Ecto neural progenitor cell (in vitro differentiated cells): ENCODE results near the gene SLC12A9.
"Not testable (repeated sequence)": the region's sequence is repeated elsewhere in the genome, so short reads cannot be mapped to it uniquely, and the experiment has no call there.

Experiments
- DNase-seq: peaks from one replicate; pipeline ENCODE4 v3.0.0-alpha.2; 2018; ENCODE audit warnings: low spot score

The SLC12A9 gene

GRCh38 chr7:100826514-100827329, 25.8 kb upstream of the SLC12A9 start:
- DNase-seq: peak; percentile 66

- DNase-seq: peak; percentile 94
Measured at GRCh38 chr7:100827330-100828226, 24.9 kb upstream of the SLC12A9 start, which contains the start of gene EPHB4. TSS of gene EPHB4 (minus strand) at chr7:100827523. CDS start at chr7:100827030, 493 bp downstream.

- no peak for DNase-seq
Measured at GRCh38 chr7:100829150-100829716, 23.3 kb upstream of the SLC12A9 start.

GRCh38 chr7:100830396-100830795, 22.1 kb upstream of the SLC12A9 start:
- DNase-seq: no peak

- no peak for DNase-seq
Measured at GRCh38 chr7:100832281-100832633, 20.3 kb upstream of the SLC12A9 start.

GRCh38 chr7:100835903-100836811, 16.4 kb upstream of the SLC12A9 start:
- peak; percentile 87 for DNase-seq

- DNase-seq: no peak
Measured at GRCh38 chr7:100836812-100837098, 15.8 kb upstream of the SLC12A9 start.

- peak; percentile 95 for DNase-seq
Measured at GRCh38 chr7:100837099-100837836, 15.2 kb upstream of the SLC12A9 start.

- DNase-seq: no peak
Measured at GRCh38 chr7:100839361-100839760, 13.2 kb upstream of the SLC12A9 start.

- DNase-seq: no peak
Measured at GRCh38 chr7:100840470-100841100, 11.9 kb upstream of the SLC12A9 start.

- DNase-seq: no peak
Measured at GRCh38 chr7:100847360-100847759, 5.2 kb upstream of the SLC12A9 start.

GRCh38 chr7:100854146-100854895, 1.8 kb downstream of the SLC12A9 start:
- no peak for DNase-seq

GRCh38 chr7:100854899-100855298, 2.4 kb downstream of the SLC12A9 start:
- DNase-seq: not testable (repeated sequence)

GRCh38 chr7:100855515-100855914, 3.0 kb downstream of the SLC12A9 start:
- no peak for DNase-seq

GRCh38 chr7:100856871-100857282, 4.4 kb downstream of the SLC12A9 start:
- no peak for DNase-seq

GRCh38 chr7:100859856-100860255, 7.3 kb downstream of the SLC12A9 start:
- no peak for DNase-seq

GRCh38 chr7:100860702-100861615, 8.4 kb downstream of the SLC12A9 start:
- DNase-seq: no peak

- no peak for DNase-seq
Measured at GRCh38 chr7:100861616-100861985, 9.1 kb downstream of the SLC12A9 start.
